GM04504 (cell line): Measurements from ENCODE around the gene RBM17.
"Not testable (repeated sequence)": the region's sequence is repeated elsewhere in the genome, so short reads cannot be mapped to it uniquely, and the experiment has no call there.

Experiments used
- DNase-seq: peaks from one replicate; pipeline ENCODE4 v3.0.0-alpha.2; 2012; ENCODE audit warnings: low read depth

The RBM17 gene

DNA sequence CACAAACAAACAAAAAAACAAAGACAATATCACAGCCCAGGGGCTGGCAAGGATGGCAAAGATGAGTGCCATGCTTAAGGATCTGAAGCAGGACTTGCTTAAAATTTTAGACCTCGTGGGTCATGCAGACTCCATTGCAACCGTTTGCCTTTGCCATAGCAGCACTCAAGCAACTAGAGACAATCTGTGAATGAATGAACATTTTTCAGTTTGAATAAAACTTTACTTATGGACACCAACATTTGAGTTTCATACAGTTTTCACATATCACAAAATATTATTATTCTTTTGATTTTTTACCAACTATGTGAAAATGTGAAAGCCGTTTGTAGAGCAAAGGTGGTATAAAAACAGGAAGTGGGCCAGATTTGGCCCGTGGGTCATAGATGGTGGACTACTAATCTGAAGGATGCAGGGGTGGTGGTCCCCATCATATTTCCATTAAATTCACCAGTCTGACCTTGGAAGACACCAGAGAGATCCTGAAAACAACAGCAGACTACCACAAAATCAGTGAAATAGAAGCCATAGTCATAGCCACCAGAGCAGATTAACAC is 8.3 kb upstream of the RBM17 start:
- DNase-seq: no peak

DNA sequence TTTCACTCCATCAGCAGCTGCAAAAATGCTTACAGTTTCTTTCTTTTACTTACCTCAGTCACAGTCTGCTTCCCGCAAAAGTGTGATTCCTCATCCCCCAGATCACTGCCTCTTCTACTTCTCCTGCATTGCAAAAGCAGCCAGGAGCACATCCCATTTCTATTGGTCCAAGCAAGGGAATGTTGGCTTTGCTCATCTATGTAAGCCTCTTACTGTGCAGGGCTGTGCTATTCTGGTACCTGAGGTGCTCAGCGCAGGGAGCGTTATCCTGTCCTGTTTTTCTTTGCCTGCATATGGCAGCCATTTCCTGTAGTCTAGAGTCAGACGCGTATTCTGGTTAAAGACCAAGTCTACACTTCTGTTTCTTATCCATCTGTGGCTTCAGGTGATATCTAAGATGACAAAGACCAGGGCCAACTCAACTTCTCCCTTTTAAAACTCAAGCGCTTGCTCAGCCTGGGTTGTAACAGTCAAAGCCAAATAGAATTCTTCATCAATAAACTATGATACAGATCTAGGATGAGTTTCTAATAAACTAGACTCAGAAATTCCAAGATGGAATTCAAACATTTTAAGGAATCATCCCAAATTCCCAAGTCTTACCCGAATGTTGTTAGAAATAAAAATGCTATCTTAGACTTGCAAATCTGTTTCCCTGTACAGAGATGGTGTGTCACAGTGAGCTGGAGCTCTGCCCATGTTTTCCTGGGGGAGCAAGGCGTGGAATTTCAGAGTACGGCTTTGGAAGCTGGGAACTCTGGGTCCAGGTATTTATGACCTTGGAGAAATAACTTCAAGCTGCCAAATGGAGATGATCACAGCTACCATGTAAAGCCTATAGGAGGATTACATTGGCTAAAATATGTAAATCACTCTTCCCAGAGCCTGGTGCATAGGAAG is 6.1 kb upstream of the RBM17 start:
- DNase-seq: no peak

DNA sequence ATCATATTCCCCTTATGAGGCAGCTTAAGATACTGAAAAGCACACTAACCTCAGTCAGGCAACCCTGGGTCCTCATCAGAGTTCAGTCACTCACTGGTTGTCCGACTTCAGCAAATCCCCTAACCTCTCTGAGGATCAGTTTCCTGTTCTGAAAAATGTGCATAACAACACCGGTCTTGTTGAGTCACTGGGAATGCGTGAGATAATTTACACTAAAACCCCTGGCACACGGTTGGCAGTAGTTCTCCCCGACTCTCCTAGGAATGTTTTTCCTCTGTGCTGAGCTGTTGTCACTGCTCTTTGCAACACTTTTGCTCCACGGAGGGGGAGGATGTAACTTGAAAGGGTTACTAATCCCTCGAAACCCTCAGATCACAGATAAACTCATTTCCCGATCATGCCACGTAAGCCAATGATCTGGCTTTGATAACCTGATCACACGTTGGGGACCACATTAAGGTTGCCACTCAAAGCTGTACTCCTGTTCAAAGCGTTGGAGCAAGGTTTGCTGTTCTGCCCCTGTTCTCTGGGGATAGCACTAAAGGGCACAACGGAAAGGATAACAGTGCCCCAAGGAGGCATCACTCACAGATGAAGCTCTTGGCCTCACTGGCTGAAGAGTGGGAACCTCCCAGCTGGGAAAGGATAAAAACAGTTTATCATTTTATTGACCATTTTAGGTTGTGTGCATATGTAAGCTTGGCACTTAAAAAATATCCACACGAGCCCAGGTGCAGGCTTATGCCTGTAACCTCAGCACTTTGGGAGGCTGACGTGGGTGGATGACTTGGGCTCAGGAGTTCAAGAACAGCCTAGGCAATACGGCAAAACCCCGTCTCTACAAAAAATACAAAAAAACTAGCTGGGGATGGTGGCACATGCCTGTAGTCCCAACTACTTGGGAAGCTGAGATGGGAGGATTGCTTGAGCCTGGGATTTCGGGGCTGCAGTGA is 5.0 kb upstream of the RBM17 start:
- DNase-seq: no peak

GRCh38 chr10:6086375-6087233 is 2.2 kb upstream of the RBM17 start:
- peak; percentile 64 for DNase-seq

DNA sequence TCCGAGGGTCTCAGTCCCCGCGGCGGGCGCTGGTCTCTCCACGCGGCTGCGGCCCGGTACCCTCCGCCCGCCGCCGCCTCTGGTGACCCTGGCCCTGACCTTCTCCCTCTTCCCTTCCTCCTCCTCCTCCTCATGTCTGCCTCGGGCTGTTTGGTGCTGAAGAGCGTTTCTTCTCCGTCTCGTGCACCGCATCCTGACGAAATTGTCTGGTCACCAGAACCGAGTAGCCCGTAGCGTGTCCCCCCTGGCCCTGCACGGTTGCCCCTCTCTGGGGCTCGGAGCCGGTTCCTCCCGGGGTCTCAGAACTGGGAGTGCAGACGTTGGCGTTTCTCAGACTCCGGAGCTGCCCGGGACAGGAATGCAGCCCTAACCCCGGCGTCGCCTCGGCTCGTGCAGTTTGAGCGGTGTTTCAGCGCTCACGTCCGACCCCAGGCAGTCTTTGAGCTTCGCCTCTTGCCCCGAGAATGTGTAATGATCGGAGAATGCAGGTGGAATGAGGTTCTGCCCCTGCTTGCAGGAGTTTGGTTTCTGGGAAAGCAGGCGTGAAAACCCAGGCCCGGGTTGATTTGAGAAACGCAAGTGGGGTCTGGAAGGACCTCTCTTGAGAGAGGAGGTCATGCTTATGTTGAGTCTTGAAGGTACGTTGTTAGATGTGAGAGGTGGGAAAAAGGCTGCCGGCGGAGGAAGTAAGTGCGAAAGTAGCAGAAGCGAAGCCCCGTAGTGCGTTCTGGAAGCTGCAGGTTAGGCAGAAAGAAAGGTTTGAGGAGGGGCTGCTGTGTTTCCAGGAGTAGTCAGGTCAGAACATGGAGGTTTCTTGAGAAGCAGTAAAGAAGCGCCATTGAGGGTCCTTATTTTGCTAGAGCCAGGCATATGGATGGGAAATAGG is 743 bp downstream of the RBM17 start:
- no peak for DNase-seq

- no peak for DNase-seq
Measured at GRCh38 chr10:6091630-6092029, 2.8 kb downstream of the RBM17 start.

- no peak for DNase-seq
Measured at GRCh38 chr10:6092731-6093130, 3.9 kb downstream of the RBM17 start.

- DNase-seq: no peak
Measured at GRCh38 chr10:6095810-6096570, 7.2 kb downstream of the RBM17 start.

- no peak for DNase-seq
Measured at GRCh38 chr10:6097063-6097462, 8.2 kb downstream of the RBM17 start.

- DNase-seq: no peak
Measured at GRCh38 chr10:6098156-6098555, 9.3 kb downstream of the RBM17 start.

- DNase-seq: no peak
Measured at GRCh38 chr10:6100370-6100769, 11.5 kb downstream of the RBM17 start.

- DNase-seq: no peak
Measured at GRCh38 chr10:6101181-6101580, 12.3 kb downstream of the RBM17 start.

- no peak for DNase-seq
Measured at GRCh38 chr10:6102128-6102527, 13.3 kb downstream of the RBM17 start.

GRCh38 chr10:6103591-6103990 is 14.8 kb downstream of the RBM17 start:
- DNase-seq: no peak

GRCh38 chr10:6107616-6108015 is 18.8 kb downstream of the RBM17 start:
- not testable (repeated sequence) for DNase-seq

DNA sequence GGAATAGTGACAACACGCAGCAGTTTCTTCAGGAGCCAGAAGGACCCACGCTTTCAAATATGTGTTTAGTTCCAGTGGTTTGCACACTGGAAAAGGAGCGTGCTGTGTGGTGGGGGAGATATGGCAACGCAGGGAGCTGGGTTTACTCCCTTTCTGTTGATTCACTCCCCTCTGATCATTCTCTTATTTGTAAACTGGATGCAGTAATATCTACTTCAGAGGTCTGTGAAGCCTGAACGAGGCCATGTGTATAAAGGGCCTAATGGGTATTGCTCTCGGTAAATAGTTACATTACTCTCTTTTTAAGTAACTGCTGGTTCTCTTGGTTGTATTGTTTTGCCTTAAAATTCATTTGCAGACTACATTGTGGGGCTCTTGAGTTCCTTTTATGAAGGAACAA is 19.2 kb downstream of the RBM17 start:
- DNase-seq: no peak

GRCh38 chr10:6108631-6109443 is 20.0 kb downstream of the RBM17 start:
- DNase-seq: no peak

- no peak for DNase-seq
Measured at GRCh38 chr10:6109444-6109775, 20.6 kb downstream of the RBM17 start.

DNA sequence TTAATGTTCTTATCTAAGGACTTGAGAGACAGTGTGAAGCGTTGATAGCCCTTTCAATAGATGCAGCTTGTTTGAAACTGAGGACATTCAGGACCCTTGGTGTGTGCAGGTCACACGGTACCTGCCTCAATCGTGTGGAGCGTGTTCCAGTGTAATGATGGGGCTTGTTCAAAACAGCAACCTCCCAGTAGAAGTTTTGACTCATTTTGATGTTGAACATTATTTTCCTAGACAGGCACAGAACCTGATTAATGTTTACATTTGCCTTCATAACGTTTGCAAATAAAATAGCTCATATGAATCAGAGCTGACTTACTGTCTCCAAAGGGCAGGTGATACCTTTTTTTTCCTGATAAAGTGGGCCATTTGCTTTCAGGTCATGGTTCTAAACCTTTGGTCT is 21.3 kb downstream of the RBM17 start:
- DNase-seq: no peak
